Keratinocyte (primary cell): ENCODE results near the gene PLXNB3. TPM values are rescaled to one million over a fixed set of nuclear protein-coding genes. Genes with fewer than 3 reads are reported as not detected.

Source experiments
- DNase-seq: peaks from one replicate; pipeline ENCODE4 v3.0.0-alpha.2; 2011; ENCODE audit warnings: low read depth, missing footprints, low spot score
- FAIRE-seq: peaks from 2 replicates; lab custom pipeline; 2011; peaks lifted over from hg19 to GRCh38; lab: Jason Lieb, UNC
- H2AFZ ChIP-seq: 2 replicates; pipeline ENCODE4 v1.6.0; 2012; ENCODE audit warnings: low read length, control low read depth, inconsistent platforms; ENCODE audit not compliant: control insufficient read depth
- H3K27ac ChIP-seq: 2 replicates; pipeline ENCODE4 v1.5.1; 2011; ENCODE audit warnings: low read length; ENCODE audit not compliant: control insufficient read depth, insufficient read depth
- H3K27me3 ChIP-seq: 3 replicates; pipeline ENCODE4 v1.6.0; 2011; ENCODE audit warnings: low read length; ENCODE audit not compliant: control insufficient read depth, insufficient read depth; ENCODE audit errors: extremely low read depth
- H3K36me3 ChIP-seq, 2 experiments: 2 replicates in 1 of 2; 3 replicates in 1 of 2; pipeline ENCODE4 v1.5.1; 2011; ENCODE audit warnings: low read length in 2 of 2, mild to moderate bottlenecking in 1 of 2; ENCODE audit not compliant: control insufficient read depth in 2 of 2, insufficient read depth in 2 of 2; ENCODE audit errors: extremely low read depth in 1 of 2
- H3K4me1 ChIP-seq: 3 replicates; pipeline ENCODE4 v1.5.1; 2011; ENCODE audit warnings: low read length; ENCODE audit not compliant: control insufficient read depth, insufficient read depth; ENCODE audit errors: extremely low read depth
- H3K4me2 ChIP-seq: 3 replicates; pipeline ENCODE4 v1.6.0; 2011; ENCODE audit warnings: low read depth, low read length; ENCODE audit not compliant: control insufficient read depth, insufficient read depth; ENCODE audit errors: extremely low read depth
- H3K4me3 ChIP-seq, 3 experiments: fragments of 200-600 bp in 1 of 3; sonication (generic) in 1 of 3; 2 replicates in 2 of 3; 3 replicates in 1 of 3; pipeline ENCODE4 v1.5.1; 2011 to 2016; ENCODE audit warnings: low read length in 3 of 3, mild to moderate bottlenecking in 3 of 3, control low read depth in 2 of 3, inconsistent platforms in 1 of 3, low read depth in 1 of 3, mixed read lengths in 1 of 3, mixed run types in 1 of 3, moderate library complexity in 1 of 3; ENCODE audit not compliant: control insufficient read depth in 2 of 3, insufficient read depth in 2 of 3; ENCODE audit errors: extremely low read depth in 1 of 3
- H3K79me2 ChIP-seq: 2 replicates; pipeline ENCODE4 v1.6.0; 2012; ENCODE audit warnings: low read length; ENCODE audit not compliant: control insufficient read depth, insufficient read depth
- H3K9ac ChIP-seq: 3 replicates; pipeline ENCODE4 v1.6.0; 2011; ENCODE audit warnings: low read length; ENCODE audit not compliant: control insufficient read depth, insufficient read depth; ENCODE audit errors: extremely low read depth
- H3K9me1 ChIP-seq: 3 replicates; pipeline ENCODE4 v1.6.0; 2011; ENCODE audit warnings: low read length; ENCODE audit not compliant: control insufficient read depth, insufficient read depth; ENCODE audit errors: extremely low read depth
- H3K9me3 ChIP-seq: 2 replicates; pipeline ENCODE4 v1.5.1; 2012; ENCODE audit warnings: low read depth, low read length; ENCODE audit not compliant: control insufficient read depth
- H4K20me1 ChIP-seq: 3 replicates; pipeline ENCODE4 v1.6.0; 2011; ENCODE audit warnings: low read length; ENCODE audit not compliant: control insufficient read depth, insufficient read depth; ENCODE audit errors: extremely low read depth
- EZH2 ChIP-seq: IDR thresholded peaks from one replicate; pipeline ENCODE4 v1.6.1; 2012; ENCODE audit warnings: inconsistent platforms, mild to moderate bottlenecking, low read length, moderate library complexity
- dilution Hi-C: fragments of 300-500 bp; cut with MboI; formaldehyde crosslinking; loops from one replicate; pipeline ENCODE4 v1.7.0; 2020; ENCODE audit warnings: low sequenced_read_pairs; ENCODE audit not compliant: extremely low pct_ligation_motif_present
- polyA plus RNA-seq, 5 experiments: library from polyadenylated mRNA; depleted of rRNA in 3 of 5; stranded (reverse) in 3 of 5; stranded (forward) in 1 of 5; unstranded in 1 of 5; fragments of >200 nt; gene quantifications; 1 replicate in 1 of 5; 2 replicates in 3 of 5; 3 replicates in 1 of 5; pipeline versions ENCODE4 v1.2.1 to v1.2.3, GENCODE V29; 2011 to 2012; ENCODE audit warnings: missing spikeins in 2 of 5, low read depth in 1 of 5, low replicate concordance in 1 of 5
- TF ChIP-seq, protein P1 (sequence below), 3 experiments: IDR thresholded peaks in 1 of 3; conservative IDR thresholded peaks in 1 of 3; optimal IDR thresholded peaks in 1 of 3; 2 replicates in 2 of 3; 3 replicates in 1 of 3; pipeline versions ENCODE3 to v1.5.1; 2011; ENCODE audit warnings: low read length in 3 of 3, mild to moderate bottlenecking in 3 of 3, moderate library complexity in 2 of 3, control low read depth in 1 of 3, inconsistent platforms in 1 of 3; ENCODE audit not compliant: insufficient read depth in 2 of 3; ENCODE audit errors: extremely low read depth in 1 of 3

PLXNB3 gene
- polyA plus RNA-seq, 1 donor (not counting 4 experiments of a cell fraction or from before 2014, with no cell fraction given) = 7.2 TPM

DNA sequence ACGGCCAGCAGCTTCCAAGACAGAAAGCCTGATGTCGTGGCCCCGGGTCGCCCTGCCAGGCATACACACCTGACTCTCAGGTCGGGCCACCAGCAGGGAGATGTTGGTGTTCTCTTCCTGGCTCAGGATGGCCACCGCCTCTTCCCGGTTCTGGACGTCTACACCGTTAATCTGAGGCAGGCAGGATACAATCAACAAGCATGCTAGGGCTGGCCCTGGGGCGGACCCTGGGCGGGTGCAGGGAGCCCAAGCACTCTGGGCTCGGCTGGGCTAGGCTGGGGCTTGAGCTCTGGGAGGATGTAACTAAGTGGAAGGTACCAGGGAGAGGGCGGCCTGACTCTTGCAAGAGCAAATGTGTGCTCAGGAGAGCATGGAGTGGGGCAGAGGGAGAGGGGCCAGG lies 41.4 kb downstream of the PLXNB3 start:
- Histone ChIP-seq H2AFZ (no peak overlapping the region), H3K9me1 (no peaks in the 10 kb centered on the region), H4K20me1 (no peaks in the 10 kb centered on the region), H3K79me2 (no peaks in the 10 kb centered on the region), H3K27ac (no peak overlapping the region), H3K27me3 (no peaks in the 10 kb centered on the region), H3K4me3 (no peak overlapping the region), H3K4me1 (no peaks in the 10 kb centered on the region), H3K36me3 (no peaks in the 10 kb centered on the region), H3K4me2 (no peak overlapping the region), H3K9me3 (no peaks in the 10 kb centered on the region), H3K9ac (no peak overlapping the region)
- FAIRE-seq (no peak), DNase-seq (no peak)
- TF ChIP-seq EZH2 = no peak
- TF ChIP-seq, protein P1, sequence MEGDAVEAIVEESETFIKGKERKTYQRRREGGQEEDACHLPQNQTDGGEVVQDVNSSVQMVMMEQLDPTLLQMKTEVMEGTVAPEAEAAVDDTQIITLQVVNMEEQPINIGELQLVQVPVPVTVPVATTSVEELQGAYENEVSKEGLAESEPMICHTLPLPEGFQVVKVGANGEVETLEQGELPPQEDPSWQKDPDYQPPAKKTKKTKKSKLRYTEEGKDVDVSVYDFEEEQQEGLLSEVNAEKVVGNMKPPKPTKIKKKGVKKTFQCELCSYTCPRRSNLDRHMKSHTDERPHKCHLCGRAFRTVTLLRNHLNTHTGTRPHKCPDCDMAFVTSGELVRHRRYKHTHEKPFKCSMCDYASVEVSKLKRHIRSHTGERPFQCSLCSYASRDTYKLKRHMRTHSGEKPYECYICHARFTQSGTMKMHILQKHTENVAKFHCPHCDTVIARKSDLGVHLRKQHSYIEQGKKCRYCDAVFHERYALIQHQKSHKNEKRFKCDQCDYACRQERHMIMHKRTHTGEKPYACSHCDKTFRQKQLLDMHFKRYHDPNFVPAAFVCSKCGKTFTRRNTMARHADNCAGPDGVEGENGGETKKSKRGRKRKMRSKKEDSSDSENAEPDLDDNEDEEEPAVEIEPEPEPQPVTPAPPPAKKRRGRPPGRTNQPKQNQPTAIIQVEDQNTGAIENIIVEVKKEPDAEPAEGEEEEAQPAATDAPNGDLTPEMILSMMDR (optimal IDR thresholded peaks at IDR 0.05 in 1 of 3, IDR thresholded peaks at IDR 0.05 in 1 of 3, conservative IDR thresholded peaks at IDR 0.05 in 1 of 3; ENCODE audit: extremely low read depth in 1 of 3, insufficient read depth in 2 of 3, low read length in 3 of 3) = no peak
- dilution Hi-C loops = no loop called here

DNA sequence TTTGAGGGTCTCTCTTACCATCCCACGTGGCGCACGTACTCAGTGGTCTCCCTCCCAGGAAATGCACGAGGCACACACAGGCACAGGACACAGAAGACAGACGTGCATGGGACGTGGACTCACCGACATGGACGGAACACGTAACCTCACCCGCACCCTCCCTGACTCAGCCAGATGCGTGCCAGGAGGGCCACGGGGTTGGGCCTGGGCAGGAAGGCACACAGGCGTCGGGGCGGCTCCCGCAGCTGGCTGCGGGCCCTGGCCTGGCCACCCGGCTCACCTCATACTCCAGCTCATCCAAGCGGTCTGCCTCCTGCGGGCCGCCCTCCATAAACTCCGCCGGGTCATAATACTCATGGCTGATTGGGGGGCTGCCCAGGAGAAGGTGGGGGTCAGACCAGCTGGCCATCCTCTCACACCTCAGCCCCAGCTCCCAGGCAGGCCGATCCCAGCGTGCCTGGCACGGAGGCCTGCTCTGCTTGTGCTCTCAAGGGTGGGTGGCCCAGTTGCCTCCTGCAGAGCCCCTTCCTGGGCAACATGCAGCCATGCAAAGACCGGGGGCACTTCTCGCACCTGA lies 43.0 kb downstream of the PLXNB3 start:
- Histone ChIP-seq H3K36me3 (no peaks in the 10 kb centered on the region), H3K9me3 (no peaks in the 10 kb centered on the region), H3K27ac (no peak overlapping the region), H3K27me3 (no peaks in the 10 kb centered on the region), H3K79me2 (no peaks in the 10 kb centered on the region), H2AFZ (no peak overlapping the region), H3K9me1 (no peaks in the 10 kb centered on the region), H4K20me1 (no peaks in the 10 kb centered on the region), H3K9ac (no peak overlapping the region), H3K4me1 (no peaks in the 10 kb centered on the region), H3K4me3 (no peak overlapping the region), H3K4me2 (no peak overlapping the region)
- no peak for FAIRE-seq
- no peak for TF ChIP-seq EZH2
- TF ChIP-seq, protein P1 (optimal IDR thresholded peaks at IDR 0.05 in 1 of 3, IDR thresholded peaks at IDR 0.05 in 1 of 3, conservative IDR thresholded peaks at IDR 0.05 in 1 of 3; ENCODE audit: extremely low read depth in 1 of 3, insufficient read depth in 2 of 3, low read length in 3 of 3) = no peak
- DNase-seq = no peak
- dilution Hi-C loops = no loop called here
